Stomach (tissue), 4 donors: Measurements from ENCODE around the gene CEP85.

ENCODE experiments used
- EP300 ChIP-seq: sonication (generic); formaldehyde crosslinking; IDR thresholded peaks from one replicate; pipeline ENCODE4 v1.6.1; 2017; ENCODE audit warnings: antibody characterized with exemption
- POLR2A ChIP-seq, 4 donors: fragments of 450-650 bp; IDR thresholded peaks; one replicate each; pipeline ENCODE4 v1.6.1; 2016; ENCODE audit warnings: antibody characterized with exemption in 4 of 4, control low read depth in 2 of 4, mild to moderate bottlenecking in 1 of 4, moderate library complexity in 1 of 4
- POLR2AphosphoS5 ChIP-seq, 3 donors: sonication (generic); formaldehyde crosslinking; IDR thresholded peaks; one replicate each; pipeline ENCODE4 v1.6.1; 2016; ENCODE audit warnings: antibody characterized with exemption in 3 of 3
- TF ChIP-seq, protein P1 (sequence below), 7 experiments: fragments of 450-650 bp in 4 of 7; fragments of 200-600 bp in 3 of 7; sonication (generic) in 3 of 7; IDR thresholded peaks; one replicate each; pipeline ENCODE4 v1.5.1; 2016 to 2019; ENCODE audit warnings: antibody characterized with exemption in 7 of 7, control low read depth in 2 of 7, mild to moderate bottlenecking in 1 of 7

DNA sequence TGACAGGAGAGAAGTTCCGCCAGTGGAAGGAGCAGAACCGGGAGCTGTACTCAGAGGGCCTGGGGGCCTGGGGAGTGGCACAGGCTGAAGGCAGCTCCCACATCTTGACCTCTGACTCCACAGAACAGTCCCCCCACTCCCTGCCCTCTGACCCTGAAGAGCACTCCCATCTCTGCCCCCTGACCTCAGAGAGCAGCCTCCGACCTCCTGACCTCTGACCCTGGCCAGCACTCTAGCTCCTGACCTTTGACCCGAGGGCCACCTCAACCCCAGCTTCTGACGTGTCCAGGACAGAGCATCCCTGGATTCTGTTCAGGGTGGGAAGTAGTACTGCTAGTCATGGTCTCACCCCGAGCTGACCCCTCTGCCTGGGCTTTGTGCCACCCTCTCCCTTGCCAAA lies 44.7 kb upstream of the CEP85 start:
- TF ChIP-seq, protein P1, sequence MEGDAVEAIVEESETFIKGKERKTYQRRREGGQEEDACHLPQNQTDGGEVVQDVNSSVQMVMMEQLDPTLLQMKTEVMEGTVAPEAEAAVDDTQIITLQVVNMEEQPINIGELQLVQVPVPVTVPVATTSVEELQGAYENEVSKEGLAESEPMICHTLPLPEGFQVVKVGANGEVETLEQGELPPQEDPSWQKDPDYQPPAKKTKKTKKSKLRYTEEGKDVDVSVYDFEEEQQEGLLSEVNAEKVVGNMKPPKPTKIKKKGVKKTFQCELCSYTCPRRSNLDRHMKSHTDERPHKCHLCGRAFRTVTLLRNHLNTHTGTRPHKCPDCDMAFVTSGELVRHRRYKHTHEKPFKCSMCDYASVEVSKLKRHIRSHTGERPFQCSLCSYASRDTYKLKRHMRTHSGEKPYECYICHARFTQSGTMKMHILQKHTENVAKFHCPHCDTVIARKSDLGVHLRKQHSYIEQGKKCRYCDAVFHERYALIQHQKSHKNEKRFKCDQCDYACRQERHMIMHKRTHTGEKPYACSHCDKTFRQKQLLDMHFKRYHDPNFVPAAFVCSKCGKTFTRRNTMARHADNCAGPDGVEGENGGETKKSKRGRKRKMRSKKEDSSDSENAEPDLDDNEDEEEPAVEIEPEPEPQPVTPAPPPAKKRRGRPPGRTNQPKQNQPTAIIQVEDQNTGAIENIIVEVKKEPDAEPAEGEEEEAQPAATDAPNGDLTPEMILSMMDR (IDR thresholded peaks at IDR 0.05), result no peak
- TF ChIP-seq POLR2A (IDR thresholded peaks at IDR 0.05) (no peak), POLR2AphosphoS5 (IDR thresholded peaks at IDR 0.05) (no peak), EP300 (no peak)
